HCT116 (cell line): ENCODE data around the gene TMEM128.

Source experiments
- ATF3 ChIP-seq: IDR thresholded peaks from 2 replicates; pipeline ENCODE4 v1.6.1; 2012
- CEBPB ChIP-seq: IDR thresholded peaks from 2 replicates; pipeline ENCODE4 v1.6.1; 2012; ENCODE audit warnings: low read depth
- CTCF ChIP-seq, 3 experiments: fragments of 200-600 bp in 1 of 3; sonication (generic) in 1 of 3; IDR thresholded peaks in 2 of 3; conservative IDR thresholded peaks in 1 of 3; 2 replicates each; pipeline ENCODE4 v1.5.1; 2012 to 2017; ENCODE audit warnings: low read depth in 2 of 3, low read length in 2 of 3, antibody characterized with exemption in 1 of 3, borderline replicate concordance in 1 of 3, control low read depth in 1 of 3, mild to moderate bottlenecking in 1 of 3, mixed read lengths in 1 of 3, mixed run types in 1 of 3, moderate library complexity in 1 of 3; ENCODE audit not compliant: insufficient read depth in 1 of 3
- EZH2 ChIP-seq: fragments of 200-600 bp; sonication (generic); IDR thresholded peaks from 2 replicates; pipeline ENCODE4 v1.6.1; 2017; ENCODE audit warnings: antibody characterized with exemption, mixed run types
- EZH2phosphoT487 ChIP-seq: fragments of 200-600 bp; IDR thresholded peaks from 2 replicates; pipeline ENCODE4 v1.6.1; 2018; ENCODE audit warnings: antibody characterized with exemption, borderline replicate concordance
- FOSL1 ChIP-seq: IDR thresholded peaks from 2 replicates; pipeline ENCODE4 v1.6.1; 2012; ENCODE audit warnings: low read depth
- JUND ChIP-seq: IDR thresholded peaks from 2 replicates; pipeline ENCODE4 v1.6.1; 2012
- POLR2A ChIP-seq: IDR thresholded peaks from 2 replicates; pipeline ENCODE4 v1.7.0; 2011; ENCODE audit warnings: borderline replicate concordance; ENCODE audit not compliant: insufficient read depth, insufficient read length; ENCODE audit errors: extremely low read depth
- POLR2AphosphoS5 ChIP-seq: IDR thresholded peaks from 2 replicates; pipeline ENCODE4 v1.6.1; 2011; ENCODE audit warnings: mild to moderate bottlenecking, low read depth, low read length, moderate library complexity
- RAD21 ChIP-seq: IDR thresholded peaks from 2 replicates; pipeline ENCODE4 v1.6.1; 2012; ENCODE audit warnings: low read depth, mild to moderate bottlenecking
- SIN3A ChIP-seq: IDR thresholded peaks from 2 replicates; pipeline ENCODE4 v1.6.1; 2012; ENCODE audit warnings: low read depth
- TCF7L2 ChIP-seq: IDR thresholded peaks from 2 replicates; pipeline ENCODE4 v1.7.0; 2011; ENCODE audit warnings: borderline replicate concordance, inconsistent platforms; ENCODE audit not compliant: insufficient read depth, insufficient read length; ENCODE audit errors: extremely low read depth

GRCh38 chr4:4274226-4274625 lies 26.2 kb upstream of the TMEM128 start:
- TF ChIP-seq POLR2AphosphoS5 (no peak), SIN3A (no peak), EZH2 (no peak), RAD21 (no peak), ATF3 (no peak), CTCF (IDR thresholded peaks at IDR 0.05 in 2 of 3, conservative IDR thresholded peaks at IDR 0.05 in 1 of 3; ENCODE audit: borderline replicate concordance in 1 of 3, insufficient read depth in 1 of 3, low read depth in 2 of 3, low read length in 2 of 3) (no peak), CEBPB (no peak), FOSL1 (no peak), TCF7L2 (no peak), JUND (no peak), EZH2phosphoT487 (no peak), POLR2A (no peak)
